Natural killer cell (primary cell): ENCODE results near the gene CACNB2. TPM values are rescaled to one million over a fixed set of nuclear protein-coding genes. Genes with fewer than 3 reads are reported as not detected.
A peak's percentile ranks its signal among the peaks of the same experiment; 100 is the strongest.

Experiments
- ATAC-seq, 3 donors: fragments of 150-1000 bp in 2 of 3; fragments of 200-7000 bp in 1 of 3; cut with Tn5 transposase; 1 replicate in 1 of 3; 2 replicates in 2 of 3; pipeline ENCODE4 v1.10.0; 2021; ENCODE audit warnings: mild to moderate bottlenecking in 2 of 3, moderate library complexity in 2 of 3
- DNase-seq, 2 donors: peaks; one replicate each; pipeline versions ENCODE4 v3.0.0 to v3.0.0-alpha.2; 2013 to 2021; ENCODE audit warnings: mixed read lengths in 1 of 2
- H3K27ac ChIP-seq: one replicate; pipeline ENCODE4 v1.5.1; 2013; ENCODE audit warnings: mild to moderate bottlenecking, low read length
- H3K27me3 ChIP-seq: one replicate; pipeline ENCODE4 v1.6.1; 2013; ENCODE audit warnings: low read length; ENCODE audit not compliant: control insufficient read depth, insufficient read depth
- H3K36me3 ChIP-seq: one replicate; pipeline ENCODE4 v1.6.1; 2013; ENCODE audit warnings: low read length; ENCODE audit not compliant: control insufficient read depth, insufficient read depth
- H3K4me1 ChIP-seq: one replicate; pipeline ENCODE4 v1.6.1; 2013; ENCODE audit warnings: low read length; ENCODE audit not compliant: control insufficient read depth, insufficient read depth
- H3K4me3 ChIP-seq: one replicate; pipeline ENCODE4 v1.5.1; 2013; ENCODE audit warnings: low read length
- H3K9me3 ChIP-seq: one replicate; pipeline ENCODE4 v1.6.1; 2013; ENCODE audit warnings: low read length; ENCODE audit not compliant: control insufficient read depth, insufficient read depth
- H3K27ac Mint-ChIP-seq, 2 donors: one replicate each; pipeline ENCODE4 v1.8.0; 2022; ENCODE audit warnings: mild to moderate bottlenecking in 2 of 2, mixed read lengths in 2 of 2, moderate library complexity in 1 of 2
- H3K27me3 Mint-ChIP-seq, 2 donors: one replicate each; pipeline ENCODE4 v1.8.0; 2022; ENCODE audit warnings: low read depth in 2 of 2, mixed read lengths in 2 of 2
- H3K36me3 Mint-ChIP-seq: one replicate; pipeline ENCODE4 v1.8.0; 2022; ENCODE audit warnings: mixed read lengths
- H3K4me1 Mint-ChIP-seq, 2 donors: one replicate each; pipeline ENCODE4 v1.8.0; 2022; ENCODE audit warnings: mixed read lengths in 2 of 2
- H3K4me3 Mint-ChIP-seq: one replicate; pipeline ENCODE4 v1.8.0; 2022; ENCODE audit warnings: mild to moderate bottlenecking, moderate library complexity, mixed read lengths
- H3K9me3 Mint-ChIP-seq, 2 donors: one replicate each; pipeline ENCODE4 v1.8.0; 2022; ENCODE audit warnings: mixed read lengths in 2 of 2
- WGBS: methylation state at CpG from one replicate; pipeline ENCODE4 v1.1.7; 2013; ENCODE audit warnings: missing lambda C conversion rate; ENCODE audit not compliant: insufficient coverage; 5-methylcytosine and 5-hydroxymethylcytosine counted together
- intact Hi-C: fragments of 100-400 bp; cut with micrococcal nuclease; formaldehyde crosslinking; loops from one replicate; pipeline ENCODE4 v1.14.2; 2022
- total RNA-seq, 4 donors: library from RNA; stranded (reverse); fragments of 120-200 nt in 1 of 4; gene quantifications; one replicate each; pipeline versions ENCODE4 v1.2.3 to v1.2.4, GENCODE V29; 2013 to 2022
- TF ChIP-seq, protein P1 (sequence below): fragments of 200-600 bp; IDR thresholded peaks from one replicate; pipeline ENCODE4 v1.8.0; 2022; ENCODE audit warnings: antibody characterized with exemption

Gene CACNB2
- total RNA-seq, 3 donors from 2014 or later (not counting 1 experiment from before 2014, with no cell fraction given) = not detected

DNA sequence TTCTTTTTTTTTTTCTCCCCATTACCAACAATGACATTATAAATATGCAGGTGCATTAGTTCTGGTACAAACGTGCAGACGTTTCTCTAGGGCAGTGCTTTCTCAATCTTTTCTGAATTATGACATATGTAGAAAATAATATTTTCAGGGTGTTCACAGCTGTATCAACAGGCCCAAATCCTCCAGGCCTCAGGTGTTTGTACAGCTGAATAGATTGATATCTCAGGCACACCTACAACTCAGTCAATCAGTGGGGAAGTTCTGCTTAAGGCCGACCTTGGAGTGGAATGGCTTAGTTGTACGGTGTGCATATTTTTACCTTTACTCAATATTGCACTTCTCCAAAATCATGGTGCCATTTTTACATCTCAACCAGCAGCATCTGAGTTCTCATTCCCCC is 71.6 kb downstream of the CACNB2 start:
- Mint-ChIP-seq H3K27ac (no peak overlapping the region), H3K27me3 (peaks cover 2 to 7% of the 10 kb centered on the region in 2 donors), H3K9me3 (no peaks in the 10 kb centered on the region), H3K36me3 (no peaks in the 10 kb centered on the region), H3K4me1 (no peaks in the 10 kb centered on the region), H3K4me3 (no peak overlapping the region)
- Histone ChIP-seq H3K4me1 (no peaks in the 10 kb centered on the region), H3K27ac (no peak overlapping the region), H3K9me3 (no peaks in the 10 kb centered on the region), H3K4me3 (no peak overlapping the region), H3K27me3 (no peaks in the 10 kb centered on the region), H3K36me3 (no peaks in the 10 kb centered on the region)
- DNase-seq (no peak), ATAC-seq (no peak)
- TF ChIP-seq, protein P1, sequence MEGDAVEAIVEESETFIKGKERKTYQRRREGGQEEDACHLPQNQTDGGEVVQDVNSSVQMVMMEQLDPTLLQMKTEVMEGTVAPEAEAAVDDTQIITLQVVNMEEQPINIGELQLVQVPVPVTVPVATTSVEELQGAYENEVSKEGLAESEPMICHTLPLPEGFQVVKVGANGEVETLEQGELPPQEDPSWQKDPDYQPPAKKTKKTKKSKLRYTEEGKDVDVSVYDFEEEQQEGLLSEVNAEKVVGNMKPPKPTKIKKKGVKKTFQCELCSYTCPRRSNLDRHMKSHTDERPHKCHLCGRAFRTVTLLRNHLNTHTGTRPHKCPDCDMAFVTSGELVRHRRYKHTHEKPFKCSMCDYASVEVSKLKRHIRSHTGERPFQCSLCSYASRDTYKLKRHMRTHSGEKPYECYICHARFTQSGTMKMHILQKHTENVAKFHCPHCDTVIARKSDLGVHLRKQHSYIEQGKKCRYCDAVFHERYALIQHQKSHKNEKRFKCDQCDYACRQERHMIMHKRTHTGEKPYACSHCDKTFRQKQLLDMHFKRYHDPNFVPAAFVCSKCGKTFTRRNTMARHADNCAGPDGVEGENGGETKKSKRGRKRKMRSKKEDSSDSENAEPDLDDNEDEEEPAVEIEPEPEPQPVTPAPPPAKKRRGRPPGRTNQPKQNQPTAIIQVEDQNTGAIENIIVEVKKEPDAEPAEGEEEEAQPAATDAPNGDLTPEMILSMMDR = no peak
- WGBS = 65% methylated on average over 2 of the region's 4 CpGs
- intact Hi-C loops = no loop called here

DNA sequence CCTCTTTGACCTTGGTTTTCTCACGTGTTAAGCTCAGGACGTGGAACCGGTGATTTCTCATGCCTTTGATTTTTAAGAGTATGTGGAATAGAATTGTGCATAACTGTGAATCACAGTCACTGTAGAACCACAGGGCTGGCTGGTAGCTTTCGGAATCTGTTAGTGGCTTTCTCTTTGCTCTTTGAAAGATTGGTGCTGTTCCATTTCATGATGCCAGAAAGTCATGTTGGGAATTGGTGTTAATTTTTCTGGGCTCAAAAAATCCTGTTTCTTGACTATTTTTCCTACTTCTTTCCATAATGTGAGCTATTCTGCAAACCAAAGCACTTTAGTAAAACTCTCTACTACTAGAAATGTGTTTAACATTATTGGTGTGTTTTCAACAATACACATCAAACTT is 73.0 kb downstream of the CACNB2 start:
- whole genome bisulfite sequencing = 76% methylated on average over 4 of the region's 4 CpGs
- no peak for DNase-seq
- no peak overlapping the region for H3K27ac ChIP-seq
- no peaks in the 10 kb centered on the region for H3K27me3 ChIP-seq
- Mint-ChIP-seq H3K4me3 (no peak overlapping the region), H3K9me3 (no peaks in the 10 kb centered on the region), H3K36me3 (no peaks in the 10 kb centered on the region), H3K27ac (no peak overlapping the region), H3K27me3 (peaks cover 2 to 7% of the 10 kb centered on the region in 2 donors), H3K4me1 (no peaks in the 10 kb centered on the region)
- H3K36me3 ChIP-seq = no peaks in the 10 kb centered on the region
- intact Hi-C loops = no loop called here
- no peaks in the 10 kb centered on the region for H3K4me1 ChIP-seq
- H3K9me3 ChIP-seq = no peaks in the 10 kb centered on the region
- no peak overlapping the region for H3K4me3 ChIP-seq
- no peak for ATAC-seq
- TF ChIP-seq, protein P1 = no peak

DNA sequence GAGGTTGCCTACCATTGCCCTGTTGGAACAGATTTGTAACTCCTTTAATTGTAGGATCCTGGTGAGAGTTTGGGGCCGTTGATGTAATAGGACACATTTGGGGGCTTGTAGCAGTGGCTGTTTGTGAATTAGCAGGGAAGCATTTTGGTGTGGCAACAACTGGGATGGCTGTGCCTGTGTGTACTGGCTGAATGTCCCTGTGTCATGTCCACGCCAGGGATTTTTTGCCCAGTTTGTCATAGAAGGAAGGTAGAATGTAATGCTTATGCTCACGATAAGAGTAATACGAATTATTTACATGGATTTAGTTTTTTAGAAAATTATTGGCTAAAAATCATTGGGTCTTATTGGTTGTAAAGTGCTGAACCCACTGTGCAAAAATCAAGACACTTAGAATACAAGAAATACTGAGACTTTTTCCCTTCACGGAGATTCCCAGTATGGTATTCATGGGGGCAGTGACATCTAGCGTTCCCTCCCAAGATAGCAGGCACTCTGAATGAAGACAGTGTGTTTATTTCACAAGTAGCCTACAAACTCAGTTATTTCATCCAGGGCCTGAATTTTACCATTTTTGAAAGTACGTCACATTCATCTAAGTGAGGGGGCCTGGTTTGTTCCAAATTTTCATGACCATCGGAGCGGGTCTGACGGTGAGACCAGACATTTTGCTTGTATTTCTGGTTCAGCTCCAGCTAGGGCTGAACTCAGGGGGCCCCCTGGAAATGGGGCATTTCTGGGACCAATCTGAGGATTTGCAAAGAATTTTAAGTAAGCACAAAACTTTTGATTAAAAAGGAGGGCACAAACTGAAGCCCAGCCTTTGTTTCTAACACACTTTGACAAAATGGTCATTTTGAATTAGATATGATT is 74.7 kb downstream of the CACNB2 start:
- H3K27me3 Mint-ChIP-seq = peaks cover 1 to 4% of the 10 kb centered on the region in 2 donors
- Histone ChIP-seq H3K4me3 (no peak overlapping the region), H3K9me3 (no peaks in the 10 kb centered on the region), H3K36me3 (no peaks in the 10 kb centered on the region), H3K4me1 (no peaks in the 10 kb centered on the region), H3K27me3 (no peaks in the 10 kb centered on the region), H3K27ac (no peak overlapping the region)
- no peaks in the 10 kb centered on the region for H3K4me1 Mint-ChIP-seq
- no peaks in the 10 kb centered on the region for H3K9me3 Mint-ChIP-seq
- ATAC-seq = peak in 1 of 3 donors; percentile 40
- H3K27ac Mint-ChIP-seq = no peak overlapping the region
- intact Hi-C loops = no loop called here
- no peak overlapping the region for H3K4me3 Mint-ChIP-seq
- DNase-seq = peak in 1 of 2 donors; percentile 19
- 50% methylated on average over 10 of the region's 10 CpGs for WGBS
- TF ChIP-seq, protein P1 = no peak
- no peaks in the 10 kb centered on the region for H3K36me3 Mint-ChIP-seq

DNA sequence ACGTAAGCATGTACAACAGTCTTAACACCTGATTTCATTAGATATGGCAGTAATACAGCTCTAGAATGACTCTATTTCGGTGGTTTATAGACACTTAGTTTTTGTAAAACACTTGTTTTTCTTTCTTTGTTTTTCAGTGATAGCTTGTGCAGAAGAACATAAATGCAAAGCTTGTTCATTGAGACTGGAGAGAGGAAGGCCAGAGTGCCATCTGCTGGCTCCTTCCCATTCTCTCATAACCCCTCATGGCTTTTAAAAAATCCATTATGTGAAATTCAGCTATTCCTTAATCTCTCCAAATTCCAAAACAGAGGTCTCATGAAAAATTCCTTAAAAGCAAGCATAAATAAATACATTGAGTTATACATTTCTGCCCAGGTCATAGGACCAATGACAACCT is 76.3 kb downstream of the CACNB2 start:
- TF ChIP-seq, protein P1 = no peak
- no peak overlapping the region for H3K4me3 Mint-ChIP-seq
- no peak overlapping the region for H3K4me3 ChIP-seq
- H3K4me1 Mint-ChIP-seq = no peaks in the 10 kb centered on the region
- H3K36me3 Mint-ChIP-seq = no peaks in the 10 kb centered on the region
- no peaks in the 10 kb centered on the region for H3K4me1 ChIP-seq
- H3K27me3 Mint-ChIP-seq = no peaks in the 10 kb centered on the region
- no CpG with 5 or more reads among the region's 2 CpGs for WGBS
- ATAC-seq (no peak), DNase-seq (no peak)
- H3K9me3 Mint-ChIP-seq = no peaks in the 10 kb centered on the region
- H3K27me3 ChIP-seq = no peaks in the 10 kb centered on the region
- no peak overlapping the region for H3K27ac ChIP-seq
- intact Hi-C loops = no loop called here
- H3K9me3 ChIP-seq = no peaks in the 10 kb centered on the region
- no peak overlapping the region for H3K27ac Mint-ChIP-seq
- no peaks in the 10 kb centered on the region for H3K36me3 ChIP-seq
